ENCODE measurements around the gene C1GALT1.
"Not testable (repeated sequence)": the region's sequence is repeated elsewhere in the genome, so short reads cannot be mapped to it uniquely, and the experiment has no call there.

The C1GALT1 gene

DNA sequence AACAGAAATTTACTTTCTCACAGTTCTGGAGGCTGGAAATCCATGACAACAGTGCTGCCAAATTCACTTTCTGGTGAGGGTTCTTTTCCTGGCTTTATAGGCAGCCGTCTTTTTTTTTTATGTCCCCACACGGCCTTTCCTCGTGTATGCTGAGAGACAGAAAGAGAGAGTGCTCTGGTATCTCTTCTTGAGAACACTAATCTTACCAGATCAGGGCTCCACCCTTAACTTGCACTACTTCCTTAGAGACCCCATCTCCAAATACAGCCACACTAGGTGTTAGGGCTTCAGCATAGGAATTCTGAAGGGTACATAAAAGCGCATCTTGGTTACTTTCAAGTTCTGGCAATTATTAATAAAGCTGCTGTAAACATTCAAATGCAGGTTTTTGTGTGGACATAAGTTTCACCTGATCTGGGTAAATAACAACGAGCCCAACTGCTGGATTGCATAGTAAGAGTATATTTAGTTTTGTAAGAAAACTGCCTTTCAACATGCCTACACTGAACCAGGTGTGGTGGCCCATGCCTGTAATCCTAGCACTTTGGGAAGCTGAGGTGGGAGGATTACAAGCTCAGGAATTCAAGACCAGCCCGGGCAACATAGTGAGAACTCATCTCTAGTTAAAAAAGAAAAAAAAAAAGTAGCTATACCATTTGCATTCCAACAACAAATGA, 8.2 kb upstream of the C1GALT1 start:
- DNase-seq = no peak

- no peak for DNase-seq
Observed at GRCh38 chr7:7175075-7175695, 7.2 kb upstream of the C1GALT1 start.

DNA sequence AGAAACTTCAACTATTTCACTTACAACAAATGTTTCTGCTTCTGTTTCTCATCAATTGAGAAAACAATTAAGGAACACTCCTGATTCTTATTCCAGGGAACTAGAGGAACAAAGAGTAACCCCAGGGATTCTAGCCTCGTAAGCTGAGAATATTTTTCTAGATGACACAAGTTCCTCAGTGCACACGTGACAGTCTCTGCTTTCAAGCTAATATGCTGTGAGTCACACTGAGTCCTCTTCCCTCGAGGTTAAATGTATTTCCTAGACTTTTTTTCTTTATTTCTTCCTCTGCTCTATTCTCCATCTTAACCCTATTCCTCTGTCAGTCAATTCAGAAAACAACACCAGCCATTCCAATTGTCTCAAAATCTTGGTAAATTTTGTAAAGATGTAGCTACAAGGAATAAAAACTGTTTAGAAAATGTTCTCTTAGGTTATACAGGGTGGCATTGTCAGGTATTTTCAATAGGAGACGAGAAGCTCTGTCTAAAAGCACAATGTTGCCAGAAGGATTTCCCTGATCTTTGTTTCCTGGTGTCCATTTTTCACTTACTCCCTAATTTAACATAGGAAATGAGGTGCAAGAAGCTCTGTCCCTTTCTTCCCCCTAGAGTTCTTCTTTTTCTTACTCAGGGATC, 5.8 kb upstream of the C1GALT1 start:
- no peak for DNase-seq

- no peak for DNase-seq
Observed at GRCh38 chr7:7177044-7177517, 5.3 kb upstream of the C1GALT1 start.

DNA sequence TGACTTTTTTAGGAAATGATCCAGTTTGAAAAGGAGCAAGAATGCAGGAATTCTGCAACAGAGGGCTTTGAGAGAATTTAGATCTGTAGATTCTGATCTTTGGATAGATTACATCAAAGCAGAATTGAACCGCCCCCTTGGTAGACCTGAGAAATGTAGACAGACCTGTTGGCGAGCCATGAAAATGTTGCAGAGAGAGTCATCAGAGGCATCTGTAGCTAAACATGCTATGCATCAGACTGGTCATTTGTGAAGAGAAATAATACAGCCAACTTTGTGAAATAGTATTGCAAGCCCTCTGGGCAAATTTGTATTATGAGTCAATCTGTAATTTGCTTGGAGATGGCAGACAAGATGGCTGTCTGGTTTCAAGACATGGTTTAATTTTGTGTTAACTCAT, 4.3 kb upstream of the C1GALT1 start:
- no peak for DNase-seq

DNA sequence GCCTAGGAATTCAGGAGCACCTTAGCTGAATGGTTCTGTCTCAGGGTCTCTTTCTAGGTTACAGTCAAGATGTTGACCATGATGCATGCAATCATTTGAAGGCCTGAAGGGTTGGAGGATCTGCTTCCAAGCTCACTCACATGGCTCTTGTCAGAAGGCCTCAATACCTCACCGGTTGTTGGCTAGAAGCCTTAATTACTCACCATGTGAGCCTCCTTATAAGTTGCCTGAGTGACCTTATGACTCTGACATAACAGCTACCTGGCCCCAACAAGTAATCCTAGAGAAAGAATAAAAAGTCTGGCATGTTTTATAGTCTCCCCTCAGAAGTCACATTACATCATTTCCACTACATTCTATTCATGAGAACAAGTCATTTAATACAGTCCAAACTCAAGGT, 3.4 kb upstream of the C1GALT1 start:
- no peak for DNase-seq

DNA sequence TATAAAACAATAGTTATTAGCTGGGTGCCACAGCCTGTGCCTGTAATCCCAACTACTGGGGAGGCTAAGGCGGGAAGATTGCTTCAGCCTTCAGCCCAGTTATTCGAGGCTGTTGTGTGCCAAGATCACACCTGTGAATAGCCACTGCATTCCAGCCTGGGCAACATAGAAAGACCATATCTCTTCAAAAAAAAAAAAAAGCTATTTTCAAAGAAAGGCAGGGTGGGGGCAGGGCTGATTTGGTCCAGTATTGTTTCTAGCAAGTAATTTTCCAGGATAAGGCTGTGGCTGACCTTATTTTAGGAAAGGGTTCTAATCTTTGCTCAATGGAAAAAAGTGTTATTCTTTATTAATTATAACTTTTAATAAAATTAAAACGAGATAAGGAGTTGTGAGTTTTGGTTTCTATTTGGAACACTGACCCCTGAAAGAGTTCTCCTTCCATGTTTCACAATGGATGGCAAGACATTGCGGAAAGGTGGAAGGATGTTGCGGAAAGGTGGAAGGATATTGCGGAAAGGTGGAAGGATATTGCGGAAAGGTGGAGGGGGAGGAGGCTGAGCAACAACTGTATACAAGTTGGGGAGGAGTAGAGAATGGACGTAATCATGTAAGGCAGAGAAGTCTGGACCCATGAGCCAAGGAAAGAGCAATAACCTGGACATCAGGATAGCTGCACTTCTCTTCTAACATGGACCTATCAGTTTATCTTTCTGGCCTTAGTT, 1.5 kb upstream of the C1GALT1 start:
- DNase-seq = no peak

- DNase-seq = peak; percentile 14
Observed at GRCh38 chr7:7181519-7182155, 707 bp upstream of the C1GALT1 start.

- peak; percentile 23 for DNase-seq
Observed at GRCh38 chr7:7183061-7183837, 905 bp downstream of the C1GALT1 start.

GRCh38 chr7:7183838-7184463, 1.6 kb downstream of the C1GALT1 start:
- no peak for DNase-seq

DNA sequence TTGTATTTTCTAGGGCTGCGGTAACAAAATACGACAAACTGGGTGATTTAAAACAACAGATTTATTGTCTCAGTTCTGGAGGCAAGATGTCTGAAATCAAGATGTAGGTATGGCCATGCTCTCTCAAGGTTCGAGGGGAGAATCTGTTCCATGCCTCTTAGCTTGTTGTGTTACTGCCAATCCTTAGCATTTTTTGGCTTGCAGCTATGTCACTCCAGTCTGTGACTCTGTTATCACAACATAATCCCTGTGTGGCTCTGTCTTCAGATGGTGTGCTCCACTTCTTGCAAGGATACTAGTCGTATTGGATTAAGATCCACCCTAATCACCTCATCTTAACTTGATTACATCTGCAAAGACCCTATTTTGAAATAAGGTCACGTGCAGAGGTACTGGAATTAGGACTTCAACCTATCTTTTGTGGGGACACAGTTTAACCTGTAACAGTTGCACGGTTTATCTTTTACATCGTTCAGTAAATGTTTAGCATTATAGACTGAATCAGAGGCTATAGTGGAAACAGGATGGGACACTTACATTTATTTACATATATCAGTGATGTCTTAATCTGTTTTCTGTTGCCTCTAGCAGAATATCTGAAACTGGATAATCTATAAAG, 3.1 kb downstream of the C1GALT1 start:
- DNase-seq = no peak

- no peak for DNase-seq
Observed at GRCh38 chr7:7188091-7188490, 5.7 kb downstream of the C1GALT1 start.

GRCh38 chr7:7188742-7189141, 6.4 kb downstream of the C1GALT1 start:
- DNase-seq = no peak

DNA sequence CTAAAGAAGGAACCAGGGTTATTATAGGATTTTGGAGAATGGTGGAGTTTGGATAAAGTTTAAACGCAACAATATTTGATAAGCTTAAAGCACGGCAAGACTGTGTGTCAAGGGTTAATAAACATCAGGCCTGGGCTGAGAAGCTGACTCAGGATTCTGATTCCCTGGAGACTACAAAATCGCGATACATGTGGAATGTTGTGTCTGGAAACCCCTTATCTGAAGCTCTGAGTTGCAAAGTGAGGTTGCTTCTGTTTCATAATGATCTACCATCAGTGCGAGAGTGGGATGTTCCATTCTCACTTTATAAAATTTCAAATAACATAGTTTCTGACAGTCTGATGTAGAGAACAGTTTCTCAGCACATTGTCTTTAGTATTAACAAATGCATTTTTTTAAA, 7.8 kb downstream of the C1GALT1 start:
- no peak for DNase-seq

DNA sequence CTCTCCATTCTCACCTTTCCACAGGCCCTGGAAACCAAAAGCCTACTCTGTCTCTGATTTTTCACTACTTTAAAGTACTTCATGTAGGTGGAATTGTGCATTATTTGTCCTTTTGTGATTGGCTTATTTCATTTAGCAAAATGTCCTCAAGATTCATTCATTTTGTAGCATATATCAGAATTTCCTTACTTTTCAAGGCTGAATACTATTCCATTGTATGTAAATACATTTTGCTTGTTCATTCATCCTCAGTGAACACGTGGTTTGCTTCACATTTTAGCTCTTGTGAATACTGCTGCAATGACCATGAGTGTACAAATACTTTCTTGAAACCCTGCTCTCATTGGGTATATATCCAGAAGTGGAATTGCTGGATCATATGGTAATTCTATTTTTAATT, 8.8 kb downstream of the C1GALT1 start:
- DNase-seq = no peak

GRCh38 chr7:7192798-7193788, 10.7 kb downstream of the C1GALT1 start:
- DNase-seq = not testable (repeated sequence)

DNA sequence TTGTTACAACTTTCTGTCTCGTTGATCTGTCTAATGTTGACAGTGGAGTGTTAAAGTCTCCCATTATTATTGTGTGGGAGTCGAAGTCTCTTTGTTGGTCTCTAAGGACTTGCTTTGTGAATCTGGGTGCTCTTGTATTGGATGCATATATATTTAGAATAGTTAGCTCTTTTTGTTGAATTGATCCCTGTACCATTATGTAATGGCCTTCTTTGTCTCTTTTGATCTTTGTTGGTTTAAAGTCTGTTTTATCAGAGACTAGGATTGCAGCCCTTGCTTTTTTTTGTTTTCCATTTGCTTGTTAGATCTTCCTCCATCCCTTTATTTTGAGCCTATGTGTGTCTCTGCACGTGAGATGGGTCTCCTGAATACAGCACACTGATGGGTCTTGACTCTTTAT, 17.2 kb downstream of the C1GALT1 start:
- not testable (repeated sequence) for DNase-seq

GRCh38 chr7:7200255-7200654, 17.9 kb downstream of the C1GALT1 start:
- DNase-seq = not testable (repeated sequence)

DNA sequence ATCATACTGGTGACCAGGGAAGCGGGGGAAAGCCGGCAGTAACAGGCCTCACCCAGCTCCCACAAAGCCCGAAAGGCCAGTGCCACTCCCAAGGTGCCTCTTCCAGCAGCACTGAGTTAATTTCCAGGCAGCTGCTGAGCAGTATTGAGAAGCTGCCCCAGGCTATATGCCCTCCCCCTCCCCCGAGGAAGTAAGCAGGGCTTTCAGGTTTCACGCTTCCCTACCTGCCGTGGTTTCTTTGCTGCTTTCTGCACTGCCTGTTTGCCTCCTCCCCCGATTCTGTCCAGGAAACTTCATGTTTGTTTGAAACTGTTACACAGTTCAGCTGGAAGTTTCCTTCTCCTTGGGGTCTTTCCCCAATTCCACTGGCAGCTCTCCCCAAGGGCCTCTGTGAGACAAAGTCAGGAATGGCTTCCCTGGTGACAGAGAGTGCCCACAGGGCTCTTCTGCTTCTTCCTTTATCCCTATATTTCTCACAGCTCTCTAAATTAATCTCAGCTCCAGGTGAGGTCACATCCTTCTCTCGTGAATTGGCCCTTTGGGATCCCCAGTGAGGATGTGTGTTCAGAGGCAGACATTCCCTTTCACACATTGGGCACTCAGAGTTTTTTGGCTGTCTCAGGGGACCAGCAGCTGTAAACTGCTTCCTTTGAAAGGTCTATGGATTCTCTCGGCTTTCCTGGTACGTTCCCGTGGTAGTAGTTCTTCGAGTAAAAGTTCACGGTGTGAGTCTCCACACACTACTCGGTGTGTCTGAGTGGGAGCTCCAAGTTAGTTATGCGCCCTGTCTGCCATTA, 19.4 kb downstream of the C1GALT1 start:
- DNase-seq = peak; percentile 21
